Caco-2 (cell line): ENCODE results near the gene SPTB. TPM values are rescaled to one million over a fixed set of nuclear protein-coding genes. Genes with fewer than 3 reads are reported as not detected.

Source experiments
- BruUV-seq: library from RNA; stranded (reverse); fragments of 400-500 nt; replicated peaks from 2 replicates; lab custom pipeline; 2021; lab: Mats Ljungman, UMichigan
- CTCF ChIA-PET: fragments of 300-600 bp; sonication (Branson Sonifier 250); formaldehyde crosslinking; loops from one replicate; lab custom pipeline; 2022; ENCODE audit warnings: antibody characterized with exemption; lab: Charles Lee
- POLR2A ChIA-PET: fragments of 300-600 bp; sonication (Branson Sonifier 250); formaldehyde crosslinking; loops from one replicate; lab custom pipeline; 2022; ENCODE audit warnings: antibody characterized with exemption; lab: Charles Lee
- DNase-seq, 2 experiments: peaks; one replicate each; pipeline versions ENCODE4 v3.0.0 to v3.0.0-alpha.2; 2020 to 2022
- H3K27me3 ChIP-seq: replicated peaks from 2 replicates; pipeline ENCODE4 v1.6.0; 2011; ENCODE audit warnings: low read length; ENCODE audit not compliant: control insufficient read depth, insufficient read depth
- H3K36me3 ChIP-seq: 2 replicates; pipeline ENCODE4 v1.5.1; 2011; ENCODE audit warnings: low read length; ENCODE audit not compliant: control insufficient read depth, insufficient read depth
- H3K4me1 ChIP-seq: fragments of 250-450 bp; sonication (Bioruptor Pico); 2 replicates; pipeline ENCODE4 v1.5.1; 2020; ENCODE audit warnings: mild to moderate bottlenecking
- H3K4me3 ChIP-seq: 2 replicates; pipeline ENCODE4 v1.5.1; 2011; ENCODE audit warnings: low read depth, mild to moderate bottlenecking, control low read depth, low read length
- H3K9me3 ChIP-seq: fragments of 250-450 bp; sonication (Bioruptor Pico); 2 replicates; pipeline ENCODE4 v1.5.1; 2020; ENCODE audit warnings: mild to moderate bottlenecking, moderate library complexity
- H3K27ac Mint-ChIP-seq: one replicate; pipeline ENCODE4 v1.8.0; 2022; ENCODE audit warnings: mixed read lengths; ENCODE audit not compliant: unreplicated experiment
- H3K27me3 Mint-ChIP-seq: one replicate; pipeline ENCODE4 v1.8.0; 2022; ENCODE audit warnings: mixed read lengths; ENCODE audit not compliant: insufficient read depth, unreplicated experiment
- H3K36me3 Mint-ChIP-seq: one replicate; pipeline ENCODE4 v1.8.0; 2022; ENCODE audit warnings: mild to moderate bottlenecking, mixed read lengths; ENCODE audit not compliant: insufficient read depth, unreplicated experiment
- H3K4me1 Mint-ChIP-seq: one replicate; pipeline ENCODE4 v1.8.0; 2022; ENCODE audit warnings: low read depth, mixed read lengths; ENCODE audit not compliant: unreplicated experiment
- H3K4me3 Mint-ChIP-seq: one replicate; pipeline ENCODE4 v1.8.0; 2022; ENCODE audit warnings: mild to moderate bottlenecking, moderate library complexity, mixed read lengths; ENCODE audit not compliant: unreplicated experiment
- H3K9me3 Mint-ChIP-seq: one replicate; pipeline ENCODE4 v1.8.0; 2022; ENCODE audit warnings: mixed read lengths; ENCODE audit not compliant: unreplicated experiment
- intact Hi-C: fragments of 100-400 bp; cut with micrococcal nuclease; formaldehyde crosslinking; loops from one replicate; pipeline ENCODE4 v1.10.0; 2022; ENCODE audit not compliant: unreplicated experiment
- total RNA-seq: library from RNA; stranded (reverse); gene quantifications from 2 replicates; pipeline ENCODE4 v1.2.3, GENCODE V29; 2022
- TF ChIP-seq, protein P1 (sequence below), 2 experiments: fragments of 200-600 bp in 1 of 2; IDR thresholded peaks; 1 replicate in 1 of 2; 2 replicates in 1 of 2; pipeline versions ENCODE4 v1.5.1 to v1.8.0; 2011 to 2022; ENCODE audit warnings: antibody characterized with exemption in 1 of 2, control low read depth in 1 of 2, inconsistent platforms in 1 of 2, low read depth in 1 of 2, low read length in 1 of 2, mild to moderate bottlenecking in 1 of 2, moderate library complexity in 1 of 2; ENCODE audit not compliant: insufficient read depth in 1 of 2, severe bottlenecking in 1 of 2, unreplicated experiment in 1 of 2

Gene SPTB
- total RNA-seq, 1 experiment from 2014 or later: 1.7 TPM

DNA sequence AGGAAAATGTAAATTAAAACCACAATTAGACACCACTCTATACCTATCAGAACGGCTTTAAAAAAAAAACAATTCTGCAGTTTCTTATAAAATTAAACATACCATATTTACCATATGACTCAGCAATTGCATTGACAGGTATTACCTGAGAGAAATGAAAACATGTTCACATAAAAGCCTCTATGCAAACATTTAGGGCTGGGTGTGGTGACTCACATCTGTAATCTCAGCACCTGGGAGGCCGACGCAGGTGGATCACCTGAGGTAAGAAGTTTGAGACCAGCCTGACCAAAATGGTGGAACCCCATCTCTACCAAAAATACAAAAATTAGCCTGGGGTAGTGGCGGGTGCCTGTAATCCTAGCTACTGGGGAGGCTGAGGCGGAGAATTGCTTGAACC lies 41.1 kb downstream of the SPTB start:
- ChIA-PET POLR2A (no interaction called here), CTCF (no interaction called here)
- DNase-seq: peak in 1 of 2 experiments; percentile 15
- Mint-ChIP-seq H3K4me3 (no peak overlapping the region), H3K9me3 (no peaks in the 10 kb centered on the region), H3K4me1 (peaks cover 7% of the 10 kb centered on the region), H3K36me3 (no peaks in the 10 kb centered on the region), H3K27ac (no peak overlapping the region), H3K27me3 (no peaks in the 10 kb centered on the region)
- Histone ChIP-seq H3K4me1 (no peaks in the 10 kb centered on the region), H3K36me3 (no peaks in the 10 kb centered on the region), H3K4me3 (no peak overlapping the region), H3K27me3 (no peaks in the 10 kb centered on the region), H3K9me3 (no peaks in the 10 kb centered on the region)
- intact Hi-C loops: no loop called here
- TF ChIP-seq, protein P1, sequence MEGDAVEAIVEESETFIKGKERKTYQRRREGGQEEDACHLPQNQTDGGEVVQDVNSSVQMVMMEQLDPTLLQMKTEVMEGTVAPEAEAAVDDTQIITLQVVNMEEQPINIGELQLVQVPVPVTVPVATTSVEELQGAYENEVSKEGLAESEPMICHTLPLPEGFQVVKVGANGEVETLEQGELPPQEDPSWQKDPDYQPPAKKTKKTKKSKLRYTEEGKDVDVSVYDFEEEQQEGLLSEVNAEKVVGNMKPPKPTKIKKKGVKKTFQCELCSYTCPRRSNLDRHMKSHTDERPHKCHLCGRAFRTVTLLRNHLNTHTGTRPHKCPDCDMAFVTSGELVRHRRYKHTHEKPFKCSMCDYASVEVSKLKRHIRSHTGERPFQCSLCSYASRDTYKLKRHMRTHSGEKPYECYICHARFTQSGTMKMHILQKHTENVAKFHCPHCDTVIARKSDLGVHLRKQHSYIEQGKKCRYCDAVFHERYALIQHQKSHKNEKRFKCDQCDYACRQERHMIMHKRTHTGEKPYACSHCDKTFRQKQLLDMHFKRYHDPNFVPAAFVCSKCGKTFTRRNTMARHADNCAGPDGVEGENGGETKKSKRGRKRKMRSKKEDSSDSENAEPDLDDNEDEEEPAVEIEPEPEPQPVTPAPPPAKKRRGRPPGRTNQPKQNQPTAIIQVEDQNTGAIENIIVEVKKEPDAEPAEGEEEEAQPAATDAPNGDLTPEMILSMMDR (IDR thresholded peaks at IDR 0.05; ENCODE audit: insufficient read depth in 1 of 2, low read depth in 1 of 2, low read length in 1 of 2, severe bottlenecking in 1 of 2, unreplicated experiment in 1 of 2): no peak
- BruUV-seq: no TSS peak

- Histone ChIP-seq H3K4me1 (no peaks in the 10 kb centered on the region), H3K27me3 (no peaks in the 10 kb centered on the region), H3K36me3 (no peaks in the 10 kb centered on the region), H3K4me3 (no peak overlapping the region), H3K9me3 (no peaks in the 10 kb centered on the region)
- H3K27ac Mint-ChIP-seq: no peak overlapping the region
- ChIA-PET POLR2A (interaction anchor here (0.6 kb wide), 1 partner anchor 10 kb away, joined by 4 read pairs; no protein-coding TSS in a partner anchor), CTCF (no interaction called here)
- no peaks in the 10 kb centered on the region for H3K36me3 Mint-ChIP-seq
- no peaks in the 10 kb centered on the region for H3K4me1 Mint-ChIP-seq
- no TSS peak for BruUV-seq
- no peak overlapping the region for H3K4me3 Mint-ChIP-seq
- TF ChIP-seq, protein P1 (IDR thresholded peaks at IDR 0.05; ENCODE audit: insufficient read depth in 1 of 2, low read depth in 1 of 2, low read length in 1 of 2, severe bottlenecking in 1 of 2, unreplicated experiment in 1 of 2): no peak
- no peaks in the 10 kb centered on the region for H3K9me3 Mint-ChIP-seq
- H3K27me3 Mint-ChIP-seq: no peaks in the 10 kb centered on the region
- no peak for DNase-seq
- intact Hi-C loops: no loop called here
These were observed 44.3 kb downstream of the SPTB start for GRCh38 chr14:64835431-64835830.

GRCh38 chr14:64834965-64835364 lies 44.7 kb downstream of the SPTB start:
- H3K27me3 ChIP-seq: no peaks in the 10 kb centered on the region
- DNase-seq: no peak
- no TSS peak for BruUV-seq
- no peaks in the 10 kb centered on the region for H3K36me3 Mint-ChIP-seq
- no peak overlapping the region for H3K27ac Mint-ChIP-seq
- TF ChIP-seq, protein P1 (IDR thresholded peaks at IDR 0.05; ENCODE audit: insufficient read depth in 1 of 2, low read depth in 1 of 2, low read length in 1 of 2, severe bottlenecking in 1 of 2, unreplicated experiment in 1 of 2): no peak
- no peaks in the 10 kb centered on the region for H3K4me1 ChIP-seq
- ChIA-PET CTCF (interaction anchor here (0.6 kb wide), 1 partner anchor 91 kb away, joined by 3 read pairs; no protein-coding TSS in a partner anchor), POLR2A (interaction anchor here (0.6 kb wide), 1 partner anchor 10 kb away, joined by 4 read pairs; no protein-coding TSS in a partner anchor)
- no peak overlapping the region for H3K4me3 Mint-ChIP-seq
- H3K36me3 ChIP-seq: no peaks in the 10 kb centered on the region
- no peaks in the 10 kb centered on the region for H3K27me3 Mint-ChIP-seq
- no peak overlapping the region for H3K4me3 ChIP-seq
- intact Hi-C loops: no loop called here
- H3K9me3 Mint-ChIP-seq: no peaks in the 10 kb centered on the region
- no peaks in the 10 kb centered on the region for H3K9me3 ChIP-seq
- no peaks in the 10 kb centered on the region for H3K4me1 Mint-ChIP-seq
